ENCODE measurements around the gene PTPA.

The PTPA gene

GRCh38 chr9:129138476-129139232 is 27.4 kb downstream of the PTPA start:
- DNase-seq, result no peak

- DNase-seq, result peak; percentile 69
Measured at GRCh38 chr9:129139233-129139992, 28.2 kb downstream of the PTPA start.

GRCh38 chr9:129139993-129140396 is 28.8 kb downstream of the PTPA start:
- DNase-seq, result peak; percentile 74

GRCh38 chr9:129140397-129141065 is 29.3 kb downstream of the PTPA start:
- no peak for DNase-seq

GRCh38 chr9:129141066-129142041 is 30.1 kb downstream of the PTPA start:
- no peak for DNase-seq

- DNase-seq, result no peak
Measured at GRCh38 chr9:129142138-129142935, 31.1 kb downstream of the PTPA start.

GRCh38 chr9:129143031-129143927 is 32.1 kb downstream of the PTPA start:
- peak; percentile 74 for DNase-seq

- no peak for DNase-seq
Measured at GRCh38 chr9:129145316-129145715, 34.1 kb downstream of the PTPA start.

- no peak for DNase-seq
Measured at GRCh38 chr9:129145841-129146292, 34.7 kb downstream of the PTPA start.

GRCh38 chr9:129146441-129146941 is 35.3 kb downstream of the PTPA start:
- no peak for DNase-seq

GRCh38 chr9:129148463-129149204 is 37.4 kb downstream of the PTPA start:
- no peak for DNase-seq

- DNase-seq, result no peak
Measured at GRCh38 chr9:129149442-129149841, 38.2 kb downstream of the PTPA start.

GRCh38 chr9:129150122-129150521 is 38.9 kb downstream of the PTPA start:
- DNase-seq, result no peak

- DNase-seq, result no peak
Measured at GRCh38 chr9:129150672-129151211, 39.5 kb downstream of the PTPA start.

GRCh38 chr9:129151469-129151868 is 40.3 kb downstream of the PTPA start:
- no peak for DNase-seq

GRCh38 chr9:129154866-129155477 is 43.8 kb downstream of the PTPA start:
- DNase-seq, result no peak

GRCh38 chr9:129156163-129156562 is 44.9 kb downstream of the PTPA start:
- DNase-seq, result no peak

GRCh38 chr9:129160712-129161533 is 49.7 kb downstream of the PTPA start:
- no peak for DNase-seq
